ENCODE data around the gene COTL1. TPM values are rescaled to one million over a fixed set of nuclear protein-coding genes. Genes with fewer than 3 reads are reported as not detected.

The COTL1 gene
- total RNA-seq, 2 experiments from 2014 or later = 179 to 181 TPM

GRCh38 chr16:84614073-84614459, 3.8 kb downstream of the COTL1 start:
- Mint-ChIP-seq H3K4me1 (ENCODE audit: low read depth) (peaks cover 75% of the 10 kb centered on the region), H3K27ac (peak overlapping the region; percentile 82), H3K4me3 (peak overlapping the region; percentile 87), H3K36me3 (ENCODE audit: low read depth) (peaks cover 63% of the 10 kb centered on the region), H3K9me3 (no peaks in the 10 kb centered on the region), H3K27me3 (no peaks in the 10 kb centered on the region)
- peak overlapping the region; percentile 13 to 54 for H3K27ac ChIP-seq (ENCODE audit: low read depth in 1 of 2, low read length in 2 of 2)
- CTCF ChIA-PET = no interaction called here
- TF ChIP-seq, protein P1, sequence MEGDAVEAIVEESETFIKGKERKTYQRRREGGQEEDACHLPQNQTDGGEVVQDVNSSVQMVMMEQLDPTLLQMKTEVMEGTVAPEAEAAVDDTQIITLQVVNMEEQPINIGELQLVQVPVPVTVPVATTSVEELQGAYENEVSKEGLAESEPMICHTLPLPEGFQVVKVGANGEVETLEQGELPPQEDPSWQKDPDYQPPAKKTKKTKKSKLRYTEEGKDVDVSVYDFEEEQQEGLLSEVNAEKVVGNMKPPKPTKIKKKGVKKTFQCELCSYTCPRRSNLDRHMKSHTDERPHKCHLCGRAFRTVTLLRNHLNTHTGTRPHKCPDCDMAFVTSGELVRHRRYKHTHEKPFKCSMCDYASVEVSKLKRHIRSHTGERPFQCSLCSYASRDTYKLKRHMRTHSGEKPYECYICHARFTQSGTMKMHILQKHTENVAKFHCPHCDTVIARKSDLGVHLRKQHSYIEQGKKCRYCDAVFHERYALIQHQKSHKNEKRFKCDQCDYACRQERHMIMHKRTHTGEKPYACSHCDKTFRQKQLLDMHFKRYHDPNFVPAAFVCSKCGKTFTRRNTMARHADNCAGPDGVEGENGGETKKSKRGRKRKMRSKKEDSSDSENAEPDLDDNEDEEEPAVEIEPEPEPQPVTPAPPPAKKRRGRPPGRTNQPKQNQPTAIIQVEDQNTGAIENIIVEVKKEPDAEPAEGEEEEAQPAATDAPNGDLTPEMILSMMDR (IDR thresholded peaks at IDR 0.05) = no peak
- H3K27me3 ChIP-seq (ENCODE audit: control insufficient read depth in 1 of 2, insufficient read depth in 2 of 2, low read length in 2 of 2) = no peaks in the 10 kb centered on the region
- peak in 1 of 14 experiments; percentile 9 for DNase-seq
- intact Hi-C loops (cut with DNase I, micrococcal nuclease) = no loop called here
- H3K9me3 ChIP-seq (ENCODE audit: control insufficient read depth in 1 of 2, insufficient read depth in 1 of 2, low read length in 2 of 2) = no peaks in the 10 kb centered on the region
- POLR2A ChIA-PET = interaction anchor here (1.1 to 6.0 kb wide), 4 partner anchors 12 to 124 kb away, joined by 3 to 135 read pairs (median 10); partner anchors contain the start of gene KLHL36
- H3K4me3 ChIP-seq (ENCODE audit: low read length) = peak overlapping the region; percentile 80
- H3K4me1 ChIP-seq (ENCODE audit: insufficient read depth, low read length) = peaks cover 83% of the 10 kb centered on the region
- no peak for ATAC-seq (ENCODE audit: poor library complexity)
- H3K36me3 ChIP-seq (ENCODE audit: insufficient read depth, low read length) = peaks cover 36% of the 10 kb centered on the region

DNA sequence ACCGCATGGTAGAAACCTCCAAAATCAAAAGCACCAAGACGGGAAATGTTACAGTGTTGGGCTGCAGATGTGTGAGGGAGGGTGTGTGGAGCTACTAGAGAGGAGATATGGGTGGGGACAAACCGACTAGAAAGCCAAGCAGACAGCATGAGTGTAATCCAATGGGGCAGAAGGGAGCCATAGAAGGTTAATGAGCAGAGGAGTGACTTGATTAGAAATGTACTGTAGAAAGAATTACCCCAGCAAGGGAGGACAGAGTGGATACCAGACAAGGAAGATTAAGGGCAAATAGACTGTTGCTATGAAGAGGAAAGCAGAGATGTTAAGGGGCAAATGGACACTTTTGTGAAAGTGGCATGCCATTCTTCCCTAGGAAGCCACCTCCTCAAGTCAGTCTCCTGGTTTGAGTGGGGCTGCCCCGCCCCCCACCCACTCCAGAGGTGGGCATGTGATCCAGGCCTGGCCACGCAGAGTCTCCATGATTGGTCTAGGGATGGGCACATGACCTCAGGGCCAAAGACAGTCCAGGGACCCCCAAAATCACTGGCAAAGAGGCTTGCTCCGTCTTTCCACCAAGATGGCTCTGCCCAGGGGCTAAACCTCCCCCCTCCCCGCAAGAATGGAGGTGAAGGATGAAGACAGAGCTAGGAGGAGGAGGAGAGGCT, 4.3 kb downstream of the COTL1 start:
- H3K27ac Mint-ChIP-seq = peak overlapping the region; percentile 82
- Histone ChIP-seq H3K36me3 (ENCODE audit: insufficient read depth, low read length) (peaks cover 37% of the 10 kb centered on the region), H3K9me3 (ENCODE audit: control insufficient read depth in 1 of 2, insufficient read depth in 1 of 2, low read length in 2 of 2) (no peaks in the 10 kb centered on the region), H3K4me1 (ENCODE audit: insufficient read depth, low read length) (peaks cover 84% of the 10 kb centered on the region), H3K27me3 (ENCODE audit: control insufficient read depth in 1 of 2, insufficient read depth in 2 of 2, low read length in 2 of 2) (no peaks in the 10 kb centered on the region), H3K4me3 (ENCODE audit: low read length) (no peak overlapping the region), H3K27ac (ENCODE audit: low read depth in 1 of 2, low read length in 2 of 2) (peak overlapping the region; percentile 13 to 54)
- no peaks in the 10 kb centered on the region for H3K27me3 Mint-ChIP-seq
- ChIA-PET POLR2A (interaction anchor here (0.9 to 6.0 kb wide), 5 partner anchors 12 to 35 kb away, joined by 3 to 135 read pairs (median 10); partner anchors contain the start of gene KLHL36), CTCF (no interaction called here)
- DNase-seq (no peak), ATAC-seq (ENCODE audit: poor library complexity) (no peak)
- H3K9me3 Mint-ChIP-seq = no peaks in the 10 kb centered on the region
- peaks cover 64% of the 10 kb centered on the region for H3K36me3 Mint-ChIP-seq (ENCODE audit: low read depth)
- H3K4me3 Mint-ChIP-seq = peak overlapping the region; percentile 68
- intact Hi-C loops (cut with DNase I, micrococcal nuclease) = no loop called here
- H3K4me1 Mint-ChIP-seq (ENCODE audit: low read depth) = peaks cover 76% of the 10 kb centered on the region
- TF ChIP-seq, protein P1 (IDR thresholded peaks at IDR 0.05) = no peak

DNA sequence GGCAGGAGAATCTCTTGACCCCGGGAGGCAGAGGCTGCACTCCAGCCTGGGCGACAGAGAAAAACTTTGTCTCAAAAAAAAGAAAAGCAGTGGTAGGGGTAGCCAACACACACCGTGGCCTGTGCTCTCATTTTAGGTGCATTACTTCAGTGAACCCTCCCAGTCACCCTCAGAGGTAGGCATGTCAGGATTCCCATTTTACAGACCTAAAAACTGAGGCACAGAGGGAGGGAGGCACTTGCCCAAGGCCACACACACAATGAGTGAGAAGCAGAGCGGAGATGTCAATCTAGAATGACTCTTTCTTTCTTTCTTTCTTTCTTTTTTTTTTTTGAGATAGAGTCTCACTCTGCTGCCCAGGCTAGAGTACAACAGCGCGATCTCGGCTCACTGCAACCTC, 5.2 kb downstream of the COTL1 start:
- ATAC-seq (ENCODE audit: poor library complexity) (no peak), DNase-seq (no peak)
- no peaks in the 10 kb centered on the region for H3K9me3 ChIP-seq (ENCODE audit: control insufficient read depth in 1 of 2, insufficient read depth in 1 of 2, low read length in 2 of 2)
- Mint-ChIP-seq H3K36me3 (ENCODE audit: low read depth) (peaks cover 73% of the 10 kb centered on the region), H3K27ac (no peak overlapping the region), H3K4me3 (no peak overlapping the region), H3K4me1 (ENCODE audit: low read depth) (peaks cover 85% of the 10 kb centered on the region), H3K9me3 (no peaks in the 10 kb centered on the region), H3K27me3 (no peaks in the 10 kb centered on the region)
- intact Hi-C loops (cut with DNase I, micrococcal nuclease) = no loop called here
- H3K36me3 ChIP-seq (ENCODE audit: insufficient read depth, low read length) = peaks cover 37% of the 10 kb centered on the region
- no peaks in the 10 kb centered on the region for H3K27me3 ChIP-seq (ENCODE audit: control insufficient read depth in 1 of 2, insufficient read depth in 2 of 2, low read length in 2 of 2)
- H3K27ac ChIP-seq (ENCODE audit: low read depth in 1 of 2, low read length in 2 of 2) = no peak overlapping the region
- H3K4me1 ChIP-seq (ENCODE audit: insufficient read depth, low read length) = peaks cover 90% of the 10 kb centered on the region
- TF ChIP-seq, protein P1 (IDR thresholded peaks at IDR 0.05) = no peak
- CTCF ChIA-PET = interaction anchor here (1.2 to 1.4 kb wide), 2 partner anchors 10 to 107 kb away, joined by 3 read pairs; no protein-coding TSS in a partner anchor
- POLR2A ChIA-PET = interaction anchor here (0.8 to 2.1 kb wide), 3 partner anchors 19 to 104 kb away, joined by 3 to 10 read pairs (median 4); no protein-coding TSS in a partner anchor
- no peak overlapping the region for H3K4me3 ChIP-seq (ENCODE audit: low read length)

Measured in CD4-positive, alpha-beta T cell (primary cell).